Anterior cingulate cortex (tissue), 58 donors: ENCODE measurements around the gene INCENP.

Experiments used
- DNase-seq, 58 donors: peaks; one replicate each; lab custom pipeline; 2025; lab: John Stamatoyannopoulos, UW

The INCENP gene

DNA sequence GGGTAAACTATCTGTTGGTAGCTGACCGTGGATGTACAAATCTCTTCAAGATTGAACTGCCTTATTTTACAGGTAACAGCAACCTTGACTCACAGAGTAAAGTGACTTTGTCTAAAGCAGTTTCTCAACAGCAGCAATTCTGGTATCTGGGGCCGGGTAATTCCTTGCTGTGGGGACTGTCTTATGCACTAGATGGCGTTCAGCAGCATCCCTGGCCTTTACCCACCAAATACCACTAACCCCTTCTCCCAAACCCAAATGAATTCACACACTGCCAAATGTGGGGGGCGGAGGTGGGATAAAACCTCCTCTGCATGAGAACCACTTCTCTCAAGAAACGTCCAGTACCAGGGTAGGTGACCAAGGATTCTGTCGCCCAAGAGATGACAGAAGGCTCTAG is 1.7 kb upstream of the INCENP start:
- DNase-seq, result no peak

DNA sequence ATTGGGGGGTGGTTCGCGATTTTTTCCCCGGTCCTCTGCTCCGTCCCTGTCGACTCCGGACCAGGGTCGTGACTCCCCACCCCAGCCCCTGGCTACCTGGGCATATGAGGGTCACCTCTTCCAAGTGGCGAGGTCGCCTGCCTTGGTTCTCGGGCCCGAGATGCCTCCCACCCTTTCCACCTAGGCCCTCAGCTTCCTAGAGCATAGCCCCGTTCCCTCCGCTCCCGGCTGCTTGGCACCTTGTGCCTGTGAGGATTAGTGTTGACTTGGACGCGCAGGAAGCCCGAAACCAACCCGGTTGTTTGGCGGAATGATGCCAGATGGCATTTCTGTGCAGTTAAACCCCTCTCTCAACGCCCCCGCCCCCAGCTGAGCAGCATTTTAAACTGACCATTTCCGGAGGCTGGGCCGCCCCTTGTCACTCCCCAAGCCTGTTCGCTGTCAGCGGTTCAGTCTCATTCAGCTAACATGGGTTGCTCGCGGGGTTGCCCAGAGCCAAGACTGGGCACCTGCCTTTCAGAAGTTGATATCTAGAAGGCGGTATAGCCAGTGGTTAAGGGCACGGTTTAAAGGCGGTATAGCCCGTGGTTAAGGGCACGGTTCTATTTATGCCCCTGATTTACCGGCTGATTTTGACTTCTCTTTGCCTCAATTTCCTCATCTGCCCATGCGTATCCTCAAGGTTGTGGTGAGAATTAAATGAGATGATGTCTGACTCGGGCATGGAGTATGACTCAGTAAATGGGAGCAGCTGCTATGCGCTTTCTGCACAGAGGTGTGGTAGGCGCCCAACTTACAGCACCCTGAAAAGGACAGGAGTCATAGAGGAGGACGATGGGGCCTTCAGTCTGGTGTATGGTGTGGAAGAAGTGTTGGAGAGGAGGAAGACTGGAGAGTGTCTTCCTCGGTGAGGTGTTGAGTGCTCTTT is 639 bp downstream of the INCENP start:
- peak in 6 of 58 donors; percentile 23 to 50 (median 40) for DNase-seq

DNA sequence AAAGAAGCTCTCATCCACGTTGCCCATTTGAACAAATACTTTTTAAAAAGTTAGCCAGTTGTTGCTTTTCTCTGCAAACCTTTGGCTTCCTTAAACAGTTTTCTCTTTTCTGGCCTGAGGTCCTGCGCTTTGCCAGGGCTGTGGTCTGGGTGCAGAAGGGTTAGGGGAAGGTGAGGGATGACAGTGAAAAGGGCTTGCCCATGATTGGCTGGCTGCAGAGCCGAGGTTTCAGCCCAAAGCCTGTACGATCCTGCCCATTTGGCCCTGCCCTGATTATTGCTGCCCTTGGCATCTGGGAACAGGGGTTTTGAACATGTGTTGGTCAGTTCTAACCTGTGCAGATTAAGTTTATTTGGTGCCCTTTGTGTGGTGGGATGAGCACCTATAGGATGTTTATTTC is 1.5 kb downstream of the INCENP start:
- no peak for DNase-seq

DNA sequence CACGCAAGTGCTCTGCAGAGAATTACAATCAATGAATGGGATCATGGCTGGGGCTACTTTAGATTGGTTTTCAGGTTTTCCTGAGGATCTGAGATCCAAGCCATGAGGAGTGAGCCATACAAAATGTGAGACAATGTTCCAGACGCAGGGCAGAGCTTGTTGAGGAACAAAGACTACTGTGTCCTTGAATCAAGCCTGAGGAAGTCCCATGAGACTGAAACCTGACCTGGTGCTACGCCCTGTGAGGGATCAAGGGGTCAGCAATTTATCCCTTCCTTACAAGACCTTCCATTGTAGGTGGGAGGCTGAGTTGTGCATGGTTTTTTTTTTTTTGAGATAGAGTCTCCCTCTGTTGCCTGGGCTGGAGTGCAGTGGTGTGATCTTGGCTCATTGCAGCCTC is 2.1 kb downstream of the INCENP start:
- DNase-seq, result no peak

DNA sequence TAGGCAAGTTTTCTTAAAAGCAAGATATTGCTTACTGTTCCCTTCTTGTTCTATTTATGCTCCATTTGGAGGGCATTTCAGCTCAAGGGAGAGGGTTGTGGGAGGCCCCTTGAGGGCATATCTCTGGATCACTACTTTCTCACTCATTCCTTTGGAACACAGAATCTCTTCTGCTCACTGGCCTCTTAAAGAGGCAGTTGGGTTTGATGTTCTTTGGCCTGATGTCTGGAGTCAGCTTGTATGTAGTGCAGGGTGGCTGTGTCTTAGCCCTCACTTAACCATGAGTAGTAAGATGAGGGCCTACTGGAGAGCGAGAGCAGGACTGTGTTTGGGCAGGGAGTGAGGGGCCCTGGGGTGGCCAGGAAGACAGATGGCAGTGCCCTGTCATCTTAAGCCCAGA is 3.6 kb downstream of the INCENP start:
- DNase-seq, result no peak

DNA sequence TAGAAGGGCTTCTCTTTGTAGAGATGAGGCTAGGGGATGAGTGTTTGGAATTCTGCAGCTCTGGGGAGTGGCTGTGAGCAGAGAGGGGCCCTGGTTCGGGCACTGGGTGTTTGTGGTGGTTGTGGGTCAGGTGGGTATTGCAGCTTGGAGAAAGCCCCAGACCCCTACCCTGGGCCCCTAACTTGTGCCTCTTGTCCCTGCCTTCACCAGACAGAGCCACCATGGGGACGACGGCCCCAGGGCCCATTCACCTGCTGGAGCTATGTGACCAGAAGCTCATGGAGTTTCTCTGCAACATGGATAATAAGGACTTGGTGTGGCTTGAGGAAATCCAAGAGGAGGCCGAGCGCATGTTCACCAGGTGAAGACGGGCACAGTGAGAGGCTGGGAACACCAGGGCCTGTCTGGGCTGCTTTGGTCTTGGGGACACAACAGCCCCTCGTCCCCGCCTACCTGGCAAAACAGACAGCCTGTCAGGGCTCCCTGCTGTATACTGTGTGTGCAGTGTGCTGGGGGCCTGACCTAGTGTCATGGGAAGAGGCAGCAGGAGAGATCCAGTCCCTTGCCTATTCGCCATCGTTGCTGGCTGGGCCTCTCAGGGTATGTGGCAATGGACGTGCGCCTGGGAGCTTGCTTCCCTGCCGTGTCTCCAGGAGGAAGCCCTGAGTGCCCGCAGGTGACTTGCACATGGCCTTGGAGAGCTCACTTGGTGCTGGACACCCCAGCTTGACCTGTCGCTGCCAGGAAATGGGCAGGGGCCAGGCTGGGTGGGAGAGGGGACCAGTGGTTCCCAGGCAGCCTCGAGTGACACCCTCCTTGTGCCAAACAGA is 4.3 kb downstream of the INCENP start:
- no peak for DNase-seq

DNA sequence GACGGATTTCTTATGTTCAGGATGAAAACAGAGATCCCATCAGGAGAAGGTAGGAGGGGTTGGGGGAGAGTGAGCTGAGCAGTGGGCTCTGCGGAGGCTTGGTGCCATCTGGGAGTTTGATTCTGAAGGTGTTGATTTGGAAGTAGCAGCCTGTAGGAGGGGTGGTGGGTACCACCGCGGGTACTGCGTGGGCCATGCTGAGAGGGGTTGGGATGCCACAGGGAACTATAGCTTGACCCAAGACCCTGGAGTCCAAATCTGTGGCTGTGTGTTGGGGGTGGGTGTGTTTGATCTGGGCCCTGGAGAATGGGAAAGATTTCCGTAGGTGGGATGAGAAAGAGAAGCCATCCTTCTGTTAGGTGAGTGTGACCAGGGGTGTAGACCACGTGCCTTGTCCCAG is 5.0 kb downstream of the INCENP start:
- no peak for DNase-seq

DNA sequence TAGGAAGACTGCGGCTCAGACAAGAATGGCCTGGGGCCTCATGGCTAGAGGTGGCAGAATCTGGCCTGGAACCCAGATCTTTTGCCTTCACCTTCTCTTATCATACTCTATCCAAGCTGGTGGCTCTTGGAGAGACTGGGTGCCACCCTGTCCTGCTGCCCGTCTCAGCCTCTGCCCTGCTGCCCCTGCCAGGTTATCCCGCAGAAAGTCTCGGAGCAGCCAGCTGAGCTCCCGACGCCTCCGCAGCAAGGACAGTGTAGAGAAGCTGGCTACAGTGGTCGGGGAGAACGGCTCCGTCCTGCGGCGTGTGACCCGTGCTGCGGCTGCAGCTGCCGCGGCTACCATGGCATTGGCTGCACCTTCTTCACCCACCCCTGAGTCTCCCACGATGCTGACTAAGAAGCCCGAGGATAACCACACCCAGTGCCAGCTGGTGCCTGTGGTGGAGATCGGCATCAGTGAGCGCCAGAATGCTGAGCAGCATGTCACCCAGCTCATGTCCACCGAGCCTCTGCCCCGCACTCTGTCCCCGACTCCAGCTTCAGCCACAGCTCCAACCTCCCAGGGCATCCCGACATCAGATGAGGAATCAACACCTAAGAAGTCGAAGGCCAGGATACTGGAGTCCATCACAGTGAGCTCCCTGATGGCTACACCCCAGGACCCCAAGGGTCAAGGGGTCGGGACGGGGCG is 5.9 kb downstream of the INCENP start:
- no peak for DNase-seq

DNA sequence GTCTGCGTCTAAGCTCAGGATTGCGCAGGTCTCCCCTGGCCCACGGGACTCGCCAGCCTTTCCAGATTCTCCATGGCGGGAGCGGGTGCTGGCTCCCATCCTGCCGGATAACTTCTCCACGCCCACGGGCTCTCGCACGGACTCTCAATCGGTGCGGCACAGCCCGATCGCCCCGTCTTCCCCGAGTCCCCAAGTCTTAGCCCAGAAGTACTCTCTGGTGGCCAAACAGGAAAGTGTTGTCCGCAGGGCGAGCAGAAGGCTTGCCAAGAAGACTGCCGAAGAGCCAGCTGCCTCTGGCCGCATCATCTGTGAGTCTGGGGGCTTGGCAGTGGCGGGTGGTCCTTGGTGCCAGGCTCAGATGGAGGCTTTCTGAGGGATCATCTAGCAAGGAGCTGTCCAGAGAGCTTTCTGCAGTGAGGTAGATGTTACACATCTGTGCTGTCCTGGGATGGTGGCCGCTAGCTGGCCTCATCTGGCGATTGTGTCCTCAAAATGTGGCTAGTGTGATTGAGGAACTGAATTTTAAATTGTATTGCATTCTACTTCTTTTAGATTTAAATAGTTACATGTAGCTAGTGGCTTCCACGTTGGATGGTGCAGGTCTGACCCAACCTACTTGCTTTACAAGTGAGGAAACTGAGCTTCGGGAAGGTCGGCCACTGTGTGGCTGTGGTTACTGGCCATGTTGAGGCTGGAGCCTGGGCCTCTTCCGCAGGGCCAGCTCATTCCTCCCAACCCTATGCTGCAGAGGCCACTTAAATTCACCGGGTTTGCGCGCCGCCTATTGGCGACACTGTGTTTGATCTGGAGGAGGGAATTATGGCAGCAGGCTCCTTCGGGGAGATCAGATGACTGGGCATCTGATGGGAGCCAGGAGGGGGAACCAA is 6.7 kb downstream of the INCENP start:
- no peak for DNase-seq

DNA sequence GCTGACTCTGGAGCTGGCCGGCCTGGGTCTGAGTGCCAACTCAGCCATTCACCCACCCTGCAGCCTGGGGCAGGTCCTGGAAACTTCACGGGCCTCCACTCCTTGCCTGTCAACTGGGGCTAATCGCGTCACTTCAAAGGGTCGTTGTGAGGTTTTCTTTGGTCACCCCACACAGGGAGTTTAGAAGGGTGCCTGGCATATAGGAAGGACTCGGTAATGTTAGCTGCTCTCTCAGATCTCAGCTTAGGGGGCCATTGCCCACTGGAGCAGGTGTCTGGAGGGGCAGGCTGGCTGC is 7.3 kb downstream of the INCENP start:
- DNase-seq, result no peak

DNA sequence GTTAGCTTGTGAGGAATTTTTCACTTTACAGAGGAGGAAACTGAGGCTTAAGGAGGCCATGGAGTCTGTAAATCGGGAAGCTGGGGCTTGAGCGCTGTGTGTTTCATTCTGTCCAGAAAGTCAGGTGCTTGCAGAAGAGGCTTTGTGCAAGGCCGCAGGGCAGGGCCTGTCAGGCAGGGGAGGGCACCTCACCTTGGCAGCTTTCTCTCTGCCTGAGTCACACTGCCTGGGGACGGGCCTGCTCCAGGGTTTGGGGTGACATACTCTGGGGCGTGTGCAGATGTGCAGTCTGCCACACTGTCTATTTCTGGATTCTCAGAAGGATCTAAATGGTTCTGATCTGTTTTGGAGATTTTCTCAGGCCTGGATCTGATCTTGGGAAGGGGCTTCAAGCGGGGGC is 8.4 kb downstream of the INCENP start:
- no peak for DNase-seq

DNA sequence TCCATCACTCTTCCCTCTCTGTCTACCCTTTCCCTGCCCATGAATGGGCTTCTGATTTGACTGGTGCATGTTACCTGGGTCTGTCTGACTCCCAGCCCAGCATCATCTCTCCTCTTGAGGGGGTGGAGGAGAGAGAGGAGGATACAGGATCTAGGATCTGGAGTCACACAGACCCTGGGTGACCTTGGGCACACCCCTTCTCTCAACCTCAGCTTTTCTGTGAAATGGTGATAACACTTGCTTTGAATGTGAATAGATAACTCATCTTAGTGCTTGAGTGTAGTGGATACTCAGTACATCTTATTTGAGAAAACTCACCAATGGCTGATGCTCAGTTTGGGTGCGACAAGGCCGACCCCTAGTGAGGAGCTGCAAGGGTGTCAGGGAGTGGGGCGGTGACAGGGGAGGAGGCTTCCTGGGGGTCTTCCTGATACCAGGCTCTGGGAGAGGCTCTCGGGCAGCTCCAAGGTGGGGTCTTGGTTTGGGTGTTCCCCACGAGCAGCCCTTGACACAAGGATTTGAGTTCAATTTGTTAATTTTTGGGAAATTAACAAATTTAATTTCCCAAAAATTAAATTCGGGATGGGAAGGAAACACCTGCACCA is 9.0 kb downstream of the INCENP start:
- DNase-seq, result no peak

DNA sequence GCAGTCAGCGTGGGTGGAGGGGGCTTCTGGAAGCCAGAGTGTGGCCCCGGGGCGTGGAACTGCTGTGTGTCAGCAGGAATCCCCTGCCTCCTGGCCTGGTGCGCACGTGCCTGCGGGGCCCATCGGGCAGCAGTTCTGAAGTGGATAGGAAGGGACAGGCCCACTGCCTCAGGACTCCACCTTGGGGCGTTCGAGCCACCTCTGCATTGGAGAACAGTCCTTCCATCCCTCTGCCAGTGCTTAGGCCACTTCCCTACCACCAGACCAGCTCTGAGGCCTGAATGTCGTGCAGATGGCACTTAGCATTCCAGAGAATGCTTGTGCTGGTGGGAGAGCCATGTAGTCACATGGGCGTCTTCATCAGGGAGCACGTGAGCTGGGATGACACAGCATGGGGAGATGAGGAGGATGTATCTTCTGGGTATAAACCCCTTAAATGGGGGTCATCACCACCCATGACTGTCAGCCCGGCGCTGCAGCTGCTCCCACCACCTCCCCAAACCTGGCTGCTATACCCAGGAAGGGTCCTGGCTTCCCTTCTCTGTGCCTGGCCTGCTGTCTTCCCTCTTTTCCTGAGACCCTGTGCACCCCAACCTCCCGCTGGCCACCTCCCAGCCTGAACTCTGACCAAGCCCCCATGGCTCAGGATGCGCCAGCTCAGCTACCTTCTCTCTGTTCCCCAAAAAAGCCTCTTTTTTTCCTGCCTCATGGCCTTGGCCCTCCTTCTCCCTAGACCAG is 9.7 kb downstream of the INCENP start:
- no peak for DNase-seq

DNA sequence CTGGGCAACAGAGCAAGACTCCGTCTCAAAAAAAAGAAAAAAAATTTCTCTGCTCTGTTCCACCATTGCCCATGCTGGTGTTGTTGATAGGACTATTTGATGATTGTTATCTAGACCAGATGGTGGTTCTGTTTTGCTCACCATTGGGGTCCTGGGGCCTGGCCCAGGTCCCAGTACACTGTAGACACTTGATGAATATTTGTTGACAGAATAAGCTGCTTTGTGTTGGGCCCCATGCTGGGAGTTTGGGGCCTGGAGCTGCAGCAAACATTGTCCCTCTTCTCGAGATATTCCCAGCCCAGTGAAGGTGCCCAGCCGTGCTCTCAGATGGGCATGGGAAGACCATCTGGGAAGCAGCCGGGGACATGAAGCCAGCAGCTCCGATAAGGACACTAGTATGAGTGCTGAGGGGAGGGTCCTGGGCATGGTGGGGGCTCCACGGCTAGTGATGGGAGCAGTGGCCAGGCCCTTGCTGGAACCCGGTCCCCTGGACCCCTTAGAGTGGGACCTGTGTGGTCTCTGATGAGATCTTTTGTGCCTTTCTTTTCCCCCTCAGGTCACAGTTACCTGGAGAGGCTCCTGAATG is 13.6 kb downstream of the INCENP start:
- DNase-seq, result no peak

DNA sequence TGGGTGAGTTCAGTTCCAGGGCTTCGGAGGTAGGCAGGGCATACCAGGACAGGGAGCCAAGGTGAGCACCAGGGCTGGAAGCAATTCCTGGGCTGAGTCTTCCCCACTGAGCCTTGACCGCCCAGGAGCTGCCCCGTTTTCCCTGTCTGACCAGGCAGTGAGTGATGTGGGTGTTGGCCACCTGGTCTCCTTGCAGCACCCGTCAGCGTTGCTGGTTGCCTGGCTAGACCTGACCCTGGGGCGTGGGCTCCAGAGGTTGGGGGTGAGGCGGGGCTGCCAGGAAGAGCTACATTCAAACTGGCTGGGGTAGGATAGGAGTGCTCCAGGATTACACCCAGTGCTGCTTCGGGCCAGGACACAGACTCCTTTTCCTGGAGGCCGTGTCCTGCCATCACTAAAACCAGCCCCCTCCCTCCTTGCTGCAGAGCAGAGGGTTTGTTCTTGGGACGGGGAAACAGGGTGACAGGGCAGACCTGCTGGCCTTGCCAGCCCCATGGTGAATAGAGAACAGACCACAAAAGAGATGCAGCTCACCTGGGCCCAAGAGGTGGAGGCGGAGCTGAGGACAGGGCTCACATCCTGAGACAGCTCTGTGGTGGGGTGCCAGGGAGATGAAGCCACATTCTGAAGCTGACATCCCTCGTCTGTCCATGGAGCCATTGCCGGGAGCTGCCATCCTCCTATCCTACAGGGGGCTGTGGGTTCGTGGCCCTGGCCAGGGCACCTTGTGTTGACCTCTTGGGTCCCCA is 14.2 kb downstream of the INCENP start:
- no peak for DNase-seq

DNA sequence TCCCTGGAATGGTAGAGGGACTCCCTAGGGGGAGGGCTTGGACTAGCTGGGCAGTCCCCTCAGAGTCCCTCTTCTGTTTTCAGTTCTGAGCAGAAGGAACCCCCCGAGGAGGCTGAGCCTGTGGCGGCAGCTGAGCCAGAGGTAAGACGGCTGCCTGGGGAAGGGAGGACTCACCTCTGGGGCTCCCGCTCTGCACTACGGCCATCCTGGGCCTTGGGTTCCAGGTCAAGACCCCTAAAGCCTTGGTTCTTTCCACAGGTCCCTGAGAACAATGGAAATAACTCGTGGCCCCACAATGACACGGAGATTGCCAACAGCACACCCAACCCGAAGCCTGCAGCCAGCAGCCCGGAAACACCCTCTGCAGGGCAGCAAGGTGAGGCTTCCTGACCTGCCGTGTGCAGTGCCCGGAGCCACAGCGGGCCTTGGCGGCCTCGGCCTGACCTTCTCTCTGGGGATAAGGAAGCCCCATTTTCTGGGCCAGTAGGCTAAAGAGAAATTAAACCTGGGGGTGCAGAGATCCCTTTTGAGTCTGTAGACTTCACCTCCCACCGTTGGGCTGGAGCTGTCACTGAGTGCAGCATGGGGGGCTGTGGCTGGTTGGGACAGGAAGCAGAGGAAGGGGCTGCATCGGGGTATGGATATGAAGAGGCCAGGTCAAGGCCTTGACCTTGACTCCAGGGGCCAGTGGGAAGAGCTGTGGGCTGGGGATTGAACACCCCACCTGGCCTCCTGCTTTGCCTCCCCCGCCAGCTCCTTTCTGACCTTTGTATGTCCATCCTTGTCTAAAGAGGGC is 15.0 kb downstream of the INCENP start:
- no peak for DNase-seq
